Esophagus muscularis mucosa (tissue), 4 donors: Measurements from ENCODE around the gene CDS2. TPM values are rescaled to one million over a fixed set of nuclear protein-coding genes. Genes with fewer than 3 reads are reported as not detected.

ENCODE experiments used
- DNase-seq: peaks from one replicate; pipeline ENCODE4 v3.0.0-alpha.2; 2017; ENCODE audit errors: extremely low spot score
- H3K27ac ChIP-seq, 4 donors: fragments of 200-600 bp; sonication (generic); replicated peaks in 1 of 4; 1 replicate in 3 of 4; 2 replicates in 1 of 4; pipeline ENCODE4 v1.5.1; 2016 to 2019; ENCODE audit warnings: mild to moderate bottlenecking in 1 of 4
- H3K27me3 ChIP-seq, 4 donors: fragments of 200-600 bp; sonication (generic); one replicate each; pipeline versions ENCODE4 v1.5.1 to v1.6.0; 2016 to 2019
- H3K36me3 ChIP-seq, 4 donors: fragments of 200-600 bp; sonication (generic); one replicate each; pipeline ENCODE4 v1.5.1; 2016 to 2019
- H3K4me1 ChIP-seq, 4 donors: fragments of 200-600 bp; sonication (generic); one replicate each; pipeline ENCODE4 v1.5.1; 2016 to 2019
- H3K4me3 ChIP-seq, 4 donors: fragments of 200-600 bp; sonication (generic); 1 replicate in 2 of 4; 2 replicates in 2 of 4; pipeline ENCODE4 v1.5.1; 2016 to 2019; ENCODE audit warnings: mild to moderate bottlenecking in 4 of 4, moderate library complexity in 1 of 4
- H3K9me3 ChIP-seq, 4 donors: fragments of 200-600 bp; sonication (generic); 1 replicate in 3 of 4; 2 replicates in 1 of 4; pipeline ENCODE4 v1.5.1; 2016 to 2019
- EP300 ChIP-seq: sonication (generic); formaldehyde crosslinking; IDR thresholded peaks from one replicate; pipeline ENCODE4 v1.6.1; 2017; ENCODE audit warnings: antibody characterized with exemption
- POLR2A ChIP-seq: fragments of 450-650 bp; IDR thresholded peaks from one replicate; pipeline ENCODE4 v1.6.1; 2017; ENCODE audit warnings: antibody characterized with exemption, moderate library complexity, mild to moderate bottlenecking, low read depth
- POLR2AphosphoS5 ChIP-seq, 2 donors: sonication (generic); formaldehyde crosslinking; IDR thresholded peaks; one replicate each; pipeline ENCODE4 v1.6.1; 2017; ENCODE audit warnings: antibody characterized with exemption in 2 of 2
- WGBS: methylation state at CpG from one replicate; pipeline ENCODE4 v1.1.5; 2018; 5-methylcytosine and 5-hydroxymethylcytosine counted together
- intact Hi-C: fragments of 100-400 bp; cut with DNase I; formaldehyde crosslinking; loops from one replicate; pipeline ENCODE4 v1.15.1; 2023
- total RNA-seq, 4 donors: library from RNA; depleted of rRNA; stranded (reverse); fragments of >200 nt; gene quantifications; one replicate each; pipeline versions ENCODE4 v1.1.0 to v1.2.1, GENCODE V29; 2016
- TF ChIP-seq, protein P1 (sequence below), 3 experiments: fragments of 200-600 bp in 2 of 3; fragments of 450-650 bp in 1 of 3; sonication (generic) in 2 of 3; IDR thresholded peaks; one replicate each; pipeline ENCODE4 v1.5.1; 2017 to 2019; ENCODE audit warnings: antibody characterized with exemption in 3 of 3, mild to moderate bottlenecking in 2 of 3, moderate library complexity in 1 of 3

The CDS2 gene
- total RNA-seq, 4 donors from 2014 or later: 54.8 to 83.1 (median 69.7) TPM

DNA sequence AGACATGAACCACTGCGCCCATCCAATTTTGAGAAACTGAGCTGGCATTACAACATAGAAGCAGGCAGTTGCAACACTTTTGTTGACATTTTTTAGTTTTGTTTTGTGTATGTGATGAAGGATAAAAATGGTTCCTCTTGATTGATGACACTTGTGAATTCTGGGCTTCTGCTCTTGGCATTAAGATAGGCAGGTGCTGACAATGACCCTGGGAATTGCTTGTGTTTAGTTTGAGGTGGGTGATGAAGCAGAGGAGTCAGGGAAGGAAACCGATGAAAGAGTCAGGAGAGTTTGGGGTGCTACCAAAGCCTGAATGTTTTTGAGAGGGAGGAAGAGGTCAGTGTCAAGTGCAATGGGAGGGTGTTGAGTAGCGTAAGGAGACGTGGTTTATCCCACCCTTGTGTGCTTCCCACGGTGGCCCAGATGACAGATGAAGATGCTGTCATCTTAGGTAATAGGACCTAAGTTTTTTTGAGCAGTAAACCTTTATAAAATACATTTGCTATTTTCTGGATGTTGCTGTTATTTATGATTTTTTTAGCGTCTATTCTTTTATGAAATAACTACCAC lies 19.4 kb downstream of the CDS2 start:
- peaks cover 0 to 3% (median 0%) of the 10 kb centered on the region in 4 donors for H3K36me3 ChIP-seq
- WGBS: 83% methylated on average over 6 of the region's 6 CpGs
- H3K4me1 ChIP-seq: peaks cover 89 to 98% (median 96%) of the 10 kb centered on the region in 4 donors

DNA sequence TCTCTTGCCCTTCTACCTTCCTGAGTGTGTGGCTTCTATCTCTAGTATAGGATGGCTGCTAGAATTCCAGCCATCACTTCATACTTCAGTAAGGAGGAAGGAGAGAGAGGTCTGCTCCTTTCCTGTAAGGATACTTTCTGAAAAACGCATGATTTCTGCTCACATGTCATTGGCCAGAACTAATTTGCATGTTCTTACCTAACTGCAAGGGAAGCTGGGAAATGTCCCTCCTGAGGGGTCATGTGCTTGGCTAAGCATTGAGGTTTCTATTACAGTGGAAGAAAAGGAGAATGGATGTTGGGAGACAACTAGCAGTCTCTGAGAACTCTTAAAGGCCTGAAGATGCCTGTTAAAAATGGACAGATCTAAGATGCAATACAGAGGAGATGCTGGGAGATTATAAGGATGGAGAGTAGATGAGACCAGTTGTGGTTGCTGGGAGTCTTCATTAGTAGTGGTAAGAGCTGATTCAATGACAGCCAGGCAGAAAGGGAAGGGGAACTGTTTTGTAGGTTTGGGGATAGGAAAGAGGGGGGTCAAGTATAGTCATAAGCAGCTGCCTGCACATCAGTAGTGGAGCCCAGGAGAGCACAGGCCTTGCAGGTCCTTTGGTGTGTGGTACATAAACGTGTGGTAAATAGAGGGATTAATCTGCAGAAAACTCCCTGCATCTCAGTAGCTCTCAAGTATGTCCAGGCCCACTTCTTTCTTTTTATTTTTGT lies 20.2 kb downstream of the CDS2 start:
- Histone ChIP-seq H3K4me1 (peaks cover 81 to 93% (median 89%) of the 10 kb centered on the region in 4 donors), H3K4me3 (no peak overlapping the region), H3K36me3 (peaks cover 0 to 3% (median 0%) of the 10 kb centered on the region in 4 donors), H3K9me3 (no peaks in the 10 kb centered on the region), H3K27me3 (no peaks in the 10 kb centered on the region), H3K27ac (peak overlapping the region in 1 of 4 donors; percentile 67)
- WGBS: 66% methylated on average over 2 of the region's 2 CpGs
- intact Hi-C loops: loop anchor here (5.0 kb wide), 1 partner anchor 40 kb away; no protein-coding TSS in a partner anchor
- TF ChIP-seq, protein P1, sequence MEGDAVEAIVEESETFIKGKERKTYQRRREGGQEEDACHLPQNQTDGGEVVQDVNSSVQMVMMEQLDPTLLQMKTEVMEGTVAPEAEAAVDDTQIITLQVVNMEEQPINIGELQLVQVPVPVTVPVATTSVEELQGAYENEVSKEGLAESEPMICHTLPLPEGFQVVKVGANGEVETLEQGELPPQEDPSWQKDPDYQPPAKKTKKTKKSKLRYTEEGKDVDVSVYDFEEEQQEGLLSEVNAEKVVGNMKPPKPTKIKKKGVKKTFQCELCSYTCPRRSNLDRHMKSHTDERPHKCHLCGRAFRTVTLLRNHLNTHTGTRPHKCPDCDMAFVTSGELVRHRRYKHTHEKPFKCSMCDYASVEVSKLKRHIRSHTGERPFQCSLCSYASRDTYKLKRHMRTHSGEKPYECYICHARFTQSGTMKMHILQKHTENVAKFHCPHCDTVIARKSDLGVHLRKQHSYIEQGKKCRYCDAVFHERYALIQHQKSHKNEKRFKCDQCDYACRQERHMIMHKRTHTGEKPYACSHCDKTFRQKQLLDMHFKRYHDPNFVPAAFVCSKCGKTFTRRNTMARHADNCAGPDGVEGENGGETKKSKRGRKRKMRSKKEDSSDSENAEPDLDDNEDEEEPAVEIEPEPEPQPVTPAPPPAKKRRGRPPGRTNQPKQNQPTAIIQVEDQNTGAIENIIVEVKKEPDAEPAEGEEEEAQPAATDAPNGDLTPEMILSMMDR (IDR thresholded peaks at IDR 0.05): no peak
- TF ChIP-seq POLR2A: no peak
- no peak for TF ChIP-seq POLR2AphosphoS5 (IDR thresholded peaks at IDR 0.05)
- TF ChIP-seq EP300: no peak
- no peak for DNase-seq

More for the DNA sequence above, 19.4 kb downstream of the CDS2 start:
- no peak for DNase-seq
- Histone ChIP-seq H3K9me3 (no peaks in the 10 kb centered on the region), H3K4me3 (no peak overlapping the region), H3K27me3 (no peaks in the 10 kb centered on the region), H3K27ac (peak overlapping the region in 1 of 4 donors; percentile 22)
- intact Hi-C loops: loop anchor here (5.0 kb wide), 1 partner anchor 41 kb away; no protein-coding TSS in a partner anchor
- TF ChIP-seq, protein P1 (IDR thresholded peaks at IDR 0.05): no peak
- TF ChIP-seq POLR2AphosphoS5 (IDR thresholded peaks at IDR 0.05) (no peak), POLR2A (no peak), EP300 (no peak)

GRCh38 chr20:5148581-5148980 lies 21.8 kb downstream of the CDS2 start:
- no peak for TF ChIP-seq POLR2AphosphoS5 (IDR thresholded peaks at IDR 0.05)
- intact Hi-C loops: loop anchor here (5.0 kb wide), 1 partner anchor 39 kb away; no protein-coding TSS in a partner anchor
- Histone ChIP-seq H3K27ac (peak overlapping the region; percentile 22 to 67 (median 48)), H3K4me3 (peak overlapping the region in 1 of 4 donors; percentile 7), H3K27me3 (no peaks in the 10 kb centered on the region), H3K9me3 (no peaks in the 10 kb centered on the region), H3K36me3 (peaks cover 0 to 3% (median 0%) of the 10 kb centered on the region in 4 donors), H3K4me1 (peaks cover 74 to 92% (median 87%) of the 10 kb centered on the region in 4 donors)
- WGBS: 63% methylated on average over 6 of the region's 6 CpGs
- DNase-seq: no peak

DNA sequence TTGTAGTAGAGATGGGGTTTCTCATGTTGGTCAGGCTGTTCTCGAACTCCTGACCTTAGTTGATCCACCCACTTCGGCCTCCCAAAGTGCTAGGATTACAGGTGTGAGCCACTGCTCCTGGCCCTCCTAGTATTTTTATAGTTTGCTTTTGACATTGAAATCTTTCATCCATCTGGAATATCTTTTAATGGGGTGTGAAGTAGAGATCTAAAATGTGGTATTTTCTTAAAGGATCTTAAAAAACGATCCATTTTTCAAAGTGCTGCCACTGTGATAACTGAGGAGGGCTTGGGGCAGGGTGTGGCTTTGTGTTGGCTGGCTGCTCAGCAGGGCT lies 23.1 kb downstream of the CDS2 start:
- Histone ChIP-seq H3K27me3 (no peaks in the 10 kb centered on the region), H3K9me3 (no peaks in the 10 kb centered on the region), H3K4me3 (no peak overlapping the region), H3K36me3 (peaks cover 0 to 4% (median 0%) of the 10 kb centered on the region in 4 donors), H3K4me1 (peaks cover 73 to 92% (median 88%) of the 10 kb centered on the region in 4 donors), H3K27ac (peak overlapping the region in 2 of 4 donors; percentile 42 to 67)
- TF ChIP-seq POLR2A (no peak), EP300 (no peak), POLR2AphosphoS5 (IDR thresholded peaks at IDR 0.05) (no peak)
- TF ChIP-seq, protein P1 (IDR thresholded peaks at IDR 0.05): no peak
- DNase-seq: no peak
- intact Hi-C loops: loop anchor here (5.0 kb wide), 1 partner anchor 37 kb away; no protein-coding TSS in a partner anchor
- 85% methylated on average over 3 of the region's 3 CpGs for WGBS
